Daoy (cell line): ENCODE measurements around the gene PIP5K1B. TPM values are rescaled to one million over a fixed set of nuclear protein-coding genes. Genes with fewer than 3 reads are reported as not detected.

ENCODE experiments used
- DNase-seq: peaks from one replicate; pipeline ENCODE4 v3.0.0-alpha.2; 2015; ENCODE audit warnings: low read depth
- total RNA-seq: library from RNA; depleted of rRNA; stranded (reverse); fragments of >200 nt; shearing (Covaris generic); gene quantifications from 2 replicates; pipeline ENCODE4 v1.2.3, GENCODE V29; 2014

The PIP5K1B gene
- total RNA-seq, 1 experiment from 2014 or later = 0.57 TPM

GRCh38 chr9:68707801-68708488, 2.9 kb downstream of the PIP5K1B start:
- no peak for DNase-seq

GRCh38 chr9:68708513-68708912, 3.5 kb downstream of the PIP5K1B start:
- no peak for DNase-seq

GRCh38 chr9:68709291-68710110, 4.5 kb downstream of the PIP5K1B start:
- DNase-seq = no peak

GRCh38 chr9:68710111-68710471, 5.1 kb downstream of the PIP5K1B start:
- DNase-seq = no peak

GRCh38 chr9:68711281-68711680, 6.2 kb downstream of the PIP5K1B start:
- DNase-seq = no peak

GRCh38 chr9:68711932-68712331, 6.9 kb downstream of the PIP5K1B start:
- DNase-seq = no peak

DNA sequence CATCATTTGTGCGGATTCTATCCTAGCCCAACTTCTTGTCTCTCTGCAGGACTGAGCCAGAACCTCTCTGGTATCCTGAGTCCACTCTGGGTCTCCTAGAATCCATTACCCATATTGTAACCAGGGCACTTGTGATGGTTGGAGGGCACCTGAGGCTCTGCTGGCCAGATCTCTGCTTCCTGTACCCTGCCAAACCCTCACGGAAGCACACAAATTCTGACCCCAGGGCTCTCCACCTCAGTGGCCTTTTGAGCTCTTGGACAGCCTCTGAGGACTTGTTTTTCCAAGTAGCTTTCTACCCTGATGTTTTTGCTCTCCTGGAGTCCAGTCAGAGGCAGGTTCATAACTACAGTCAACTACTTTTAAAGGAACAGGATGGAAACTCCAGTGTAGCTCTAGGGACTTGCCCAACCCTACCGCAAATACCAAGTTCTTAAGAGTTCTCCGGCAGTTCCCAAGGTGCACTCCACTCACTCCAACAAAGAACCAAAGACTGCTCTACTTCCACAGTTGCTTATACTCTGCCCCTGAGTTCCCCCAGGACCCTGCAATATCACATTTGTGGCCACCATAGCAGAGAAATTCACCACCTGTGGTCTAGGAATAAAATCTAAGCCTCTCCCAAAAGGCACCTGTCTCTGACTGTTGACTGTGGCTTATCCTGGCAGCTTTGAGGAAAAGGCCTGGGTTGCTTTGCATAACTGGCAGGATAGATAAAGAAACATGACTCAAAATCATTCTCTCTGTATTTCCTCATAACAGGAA, 9.6 kb downstream of the PIP5K1B start:
- no peak for DNase-seq

DNA sequence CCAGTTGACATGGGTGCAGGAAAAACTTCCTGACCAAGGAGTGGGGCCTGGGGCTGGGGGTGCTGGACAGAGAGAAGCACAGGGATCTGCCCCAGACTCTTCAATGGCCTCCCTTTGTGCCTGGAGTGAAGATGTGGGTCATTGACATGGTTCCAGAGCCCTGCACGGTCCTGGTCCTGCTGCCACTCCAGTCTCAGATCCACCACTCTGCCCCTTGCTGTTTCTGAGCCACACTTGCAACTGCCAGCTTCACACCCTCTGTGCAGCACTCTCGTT, 10.1 kb downstream of the PIP5K1B start:
- no peak for DNase-seq

DNA sequence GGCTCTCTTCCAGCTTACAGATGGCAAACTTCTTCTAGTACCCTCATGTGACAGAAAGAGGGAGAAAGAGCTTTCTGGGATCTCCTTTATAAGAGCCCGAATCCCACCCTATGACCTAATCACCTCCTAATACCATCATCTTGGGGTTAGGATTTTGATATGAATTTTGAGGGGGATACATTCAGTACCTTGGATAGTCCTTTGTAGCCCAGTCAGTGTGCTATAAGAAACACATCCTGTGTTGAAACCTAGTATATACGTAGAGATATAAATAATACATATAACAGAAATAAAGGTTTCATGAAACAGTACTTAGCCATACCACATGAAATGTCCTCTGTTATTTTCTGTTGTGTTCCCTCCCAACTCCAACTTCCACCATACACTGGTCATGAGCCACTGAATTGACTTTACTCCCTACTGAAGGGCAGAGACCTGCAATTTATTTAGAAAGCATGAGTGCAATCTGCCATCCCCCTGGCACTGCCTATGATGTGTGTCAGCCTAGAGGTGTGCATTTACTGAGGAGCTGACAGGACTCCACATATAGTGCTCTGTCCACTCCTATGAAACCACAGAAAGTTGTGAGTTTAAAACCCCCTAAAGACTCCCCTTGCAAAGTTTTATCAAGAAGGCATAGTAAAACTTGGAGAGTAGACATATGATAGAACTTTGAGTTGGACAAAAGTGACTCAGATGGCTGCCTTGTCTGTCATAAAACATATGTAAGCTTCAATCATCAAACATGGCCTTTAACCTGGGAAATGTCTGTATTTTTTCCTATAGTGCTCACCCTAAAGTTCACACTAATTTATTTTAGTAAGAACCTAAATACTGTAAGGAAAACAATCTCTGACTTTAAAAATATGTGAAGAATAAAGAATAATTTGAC, 12.8 kb downstream of the PIP5K1B start:
- no peak for DNase-seq

DNA sequence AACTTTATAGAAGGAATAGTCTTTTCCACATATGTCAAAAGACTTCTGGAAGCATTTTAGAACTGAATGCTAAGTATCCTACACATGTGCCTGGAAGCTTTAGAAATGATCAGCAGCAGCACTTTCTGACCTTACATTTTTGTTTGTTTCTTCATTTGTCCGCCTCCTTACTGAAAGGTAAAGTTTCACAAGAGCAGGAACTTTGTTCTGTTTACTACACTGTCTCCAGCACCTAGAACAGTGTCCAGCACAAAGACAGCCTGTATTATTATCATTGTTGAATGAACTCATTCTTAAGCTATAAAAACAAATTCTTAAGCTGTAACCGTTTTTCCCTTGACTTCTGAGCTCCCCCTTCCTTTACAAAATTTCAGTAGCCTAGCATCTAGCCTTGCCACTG, 14.8 kb downstream of the PIP5K1B start:
- no peak for DNase-seq

DNA sequence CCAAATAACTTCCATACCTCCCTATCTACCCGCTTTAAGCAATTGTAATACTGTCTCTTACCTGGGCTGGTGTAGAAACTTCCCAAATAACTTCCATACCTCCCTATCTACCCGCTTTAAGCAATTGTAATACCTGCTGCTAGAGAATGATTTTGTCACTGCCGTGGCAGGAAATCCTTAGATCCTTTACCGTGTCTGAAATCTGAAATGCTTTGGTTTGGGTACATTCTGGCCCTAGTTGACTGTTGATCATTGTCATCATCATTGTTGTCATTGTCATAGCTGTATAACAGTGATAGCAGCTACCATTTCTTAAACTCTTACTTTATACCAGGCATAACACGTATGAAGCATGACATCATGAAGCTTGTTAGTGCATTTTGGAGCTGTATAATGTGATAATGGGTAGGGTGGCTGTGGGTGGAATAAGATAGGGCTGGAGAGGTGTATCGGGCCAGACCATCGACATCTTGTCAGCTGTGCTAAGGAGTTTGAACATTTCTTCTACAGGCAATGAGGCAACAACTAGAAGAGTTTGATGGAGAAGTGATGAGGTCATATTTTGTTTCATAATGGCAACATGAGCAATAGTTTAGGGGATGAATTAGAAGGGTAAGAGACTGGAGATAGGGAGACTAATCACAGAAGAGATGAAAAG, 15.7 kb downstream of the PIP5K1B start:
- DNase-seq = no peak

- no peak for DNase-seq
Observed at GRCh38 chr9:68721666-68722330, 16.8 kb downstream of the PIP5K1B start.

DNA sequence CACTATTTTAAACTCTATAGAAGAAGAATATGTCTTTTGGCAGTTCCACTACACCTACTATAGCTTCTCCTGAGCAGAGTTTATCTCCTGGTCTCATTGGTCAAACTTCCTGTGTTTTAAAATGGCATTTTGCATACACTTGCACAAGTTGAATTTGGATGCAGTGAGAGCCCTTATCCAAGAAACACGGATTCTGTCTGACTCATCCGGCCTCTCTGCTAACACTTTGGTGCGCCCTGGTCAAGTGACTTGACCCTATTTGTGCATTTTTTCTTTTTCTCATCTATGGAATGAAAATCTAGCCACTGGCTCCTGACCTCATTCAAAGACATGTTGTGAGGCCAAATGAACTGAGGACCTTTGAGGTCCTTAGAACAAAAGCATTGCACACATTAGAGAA, 20.0 kb downstream of the PIP5K1B start:
- DNase-seq = no peak

GRCh38 chr9:68726489-68726888, 21.4 kb downstream of the PIP5K1B start:
- DNase-seq = no peak

DNA sequence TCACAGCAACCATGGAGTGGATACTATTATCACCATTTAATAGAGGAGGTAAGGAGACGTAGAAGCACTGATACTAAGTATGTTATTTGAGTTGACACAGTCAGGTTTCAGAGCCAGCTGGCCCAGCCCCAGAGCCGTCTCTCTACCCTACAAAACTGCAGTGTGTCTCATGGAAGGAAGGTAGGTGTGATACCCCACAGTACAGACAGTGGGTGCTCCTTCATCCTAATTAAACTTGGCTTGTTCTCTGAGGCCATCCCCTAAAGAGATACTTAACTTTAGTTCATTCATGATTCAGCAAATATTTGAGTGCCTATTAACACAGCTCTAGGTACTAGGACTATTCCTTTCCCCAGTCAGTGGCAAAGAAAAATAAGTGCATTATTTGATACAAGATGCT, 22.6 kb downstream of the PIP5K1B start:
- DNase-seq = no peak

DNA sequence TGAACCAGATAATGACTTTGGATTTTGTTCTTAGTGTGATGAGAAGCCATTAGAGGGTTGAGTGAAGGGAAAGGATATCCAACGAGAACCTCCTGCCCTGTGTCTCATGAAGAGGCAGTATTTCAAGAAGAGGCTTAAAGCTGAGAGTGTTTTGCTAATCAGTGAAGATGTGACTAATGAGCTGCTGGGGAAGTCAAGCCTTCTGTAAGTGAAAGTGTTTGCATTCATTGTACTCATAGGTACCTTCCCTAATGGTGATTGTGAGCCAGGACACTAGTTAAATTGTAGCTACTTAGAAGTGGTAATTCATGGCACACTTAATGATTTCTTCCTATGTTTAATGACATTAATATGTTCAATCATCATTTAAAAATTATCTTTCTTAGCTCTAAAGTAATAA, 23.7 kb downstream of the PIP5K1B start:
- DNase-seq = no peak

DNA sequence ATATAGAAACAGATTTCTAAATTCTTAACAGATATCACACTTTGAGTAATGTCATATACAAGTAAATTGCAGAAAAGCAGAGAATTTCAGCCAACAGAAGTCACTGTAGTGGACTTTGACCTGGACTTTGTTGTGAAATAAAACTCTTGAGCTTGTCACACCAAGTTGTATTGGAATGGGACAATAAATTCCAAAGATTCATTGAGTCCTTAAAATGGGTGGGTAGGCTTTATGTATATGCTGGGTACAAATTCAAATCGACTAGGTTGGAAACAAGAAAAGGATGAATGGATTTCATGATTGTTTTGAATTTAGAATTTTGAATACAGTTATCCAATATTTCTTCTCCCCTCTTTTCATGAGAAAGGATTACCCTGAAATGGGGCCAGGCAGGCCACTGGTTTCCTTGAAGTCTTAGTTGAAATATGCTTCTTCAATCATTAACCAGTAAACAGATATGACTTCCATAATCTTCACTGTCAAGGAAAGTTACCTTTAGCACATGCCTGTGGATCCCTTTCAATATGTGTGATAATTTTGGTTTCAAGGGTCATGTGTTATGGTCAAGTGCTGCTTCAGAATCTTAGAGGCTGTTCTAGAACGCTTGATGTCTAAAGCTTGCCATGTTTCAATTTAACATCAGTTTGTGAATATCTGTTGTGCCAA, 25.7 kb downstream of the PIP5K1B start:
- DNase-seq = no peak

GRCh38 chr9:68731857-68732256, 26.8 kb downstream of the PIP5K1B start:
- DNase-seq = no peak

DNA sequence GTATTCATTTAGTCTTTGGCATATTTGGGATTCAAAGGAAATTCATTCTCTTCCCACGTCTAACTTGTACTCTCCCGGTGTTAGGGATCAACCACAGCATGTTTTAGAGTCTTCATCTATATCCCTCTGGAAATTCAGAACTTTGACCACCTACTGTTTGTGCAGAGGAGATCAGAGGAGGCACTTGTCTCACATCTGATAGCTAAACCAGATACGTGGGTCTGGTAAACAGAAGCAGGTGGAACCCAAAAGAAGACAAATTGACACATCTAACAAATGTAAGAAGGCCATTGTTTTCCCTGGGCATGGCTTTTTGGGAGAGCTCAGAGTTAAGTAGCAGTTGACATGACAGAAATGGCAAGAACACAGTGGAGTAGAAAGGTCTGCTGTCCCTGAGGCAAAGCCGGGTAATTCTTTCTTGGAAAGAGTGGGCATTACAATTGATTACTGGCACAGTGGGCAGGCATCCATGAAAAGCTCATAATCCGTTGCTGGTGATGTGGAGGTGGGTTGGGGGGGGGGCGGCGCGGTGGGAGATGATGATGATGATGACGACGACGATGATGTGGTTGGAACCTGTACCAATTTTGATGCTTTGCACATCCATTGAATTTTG, 27.5 kb downstream of the PIP5K1B start:
- DNase-seq = no peak

DNA sequence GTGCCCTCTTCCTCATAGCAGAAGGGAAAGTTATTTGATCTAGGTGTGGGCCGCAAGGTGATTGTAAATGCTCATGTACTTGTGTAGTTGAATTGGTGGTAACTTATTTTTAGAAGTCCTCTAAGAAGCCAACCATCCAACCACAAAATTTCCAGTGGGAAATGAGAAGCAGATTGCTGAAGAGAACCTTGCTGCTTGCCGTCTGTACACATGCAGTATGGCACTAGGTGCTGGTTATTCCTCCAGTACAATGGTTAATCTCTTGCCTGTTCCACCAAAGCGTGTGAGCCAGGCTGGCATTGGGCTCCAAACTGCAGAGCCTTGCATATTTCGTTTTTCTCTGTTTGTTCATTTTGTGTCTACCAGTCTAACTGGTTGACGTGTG, 28.0 kb downstream of the PIP5K1B start:
- no peak for DNase-seq
